ENCODE results near the gene NDOR1.
"Not testable (repeated sequence)": the region's sequence is repeated elsewhere in the genome, so short reads cannot be mapped to it uniquely, and the experiment has no call there.

Gene NDOR1

DNA sequence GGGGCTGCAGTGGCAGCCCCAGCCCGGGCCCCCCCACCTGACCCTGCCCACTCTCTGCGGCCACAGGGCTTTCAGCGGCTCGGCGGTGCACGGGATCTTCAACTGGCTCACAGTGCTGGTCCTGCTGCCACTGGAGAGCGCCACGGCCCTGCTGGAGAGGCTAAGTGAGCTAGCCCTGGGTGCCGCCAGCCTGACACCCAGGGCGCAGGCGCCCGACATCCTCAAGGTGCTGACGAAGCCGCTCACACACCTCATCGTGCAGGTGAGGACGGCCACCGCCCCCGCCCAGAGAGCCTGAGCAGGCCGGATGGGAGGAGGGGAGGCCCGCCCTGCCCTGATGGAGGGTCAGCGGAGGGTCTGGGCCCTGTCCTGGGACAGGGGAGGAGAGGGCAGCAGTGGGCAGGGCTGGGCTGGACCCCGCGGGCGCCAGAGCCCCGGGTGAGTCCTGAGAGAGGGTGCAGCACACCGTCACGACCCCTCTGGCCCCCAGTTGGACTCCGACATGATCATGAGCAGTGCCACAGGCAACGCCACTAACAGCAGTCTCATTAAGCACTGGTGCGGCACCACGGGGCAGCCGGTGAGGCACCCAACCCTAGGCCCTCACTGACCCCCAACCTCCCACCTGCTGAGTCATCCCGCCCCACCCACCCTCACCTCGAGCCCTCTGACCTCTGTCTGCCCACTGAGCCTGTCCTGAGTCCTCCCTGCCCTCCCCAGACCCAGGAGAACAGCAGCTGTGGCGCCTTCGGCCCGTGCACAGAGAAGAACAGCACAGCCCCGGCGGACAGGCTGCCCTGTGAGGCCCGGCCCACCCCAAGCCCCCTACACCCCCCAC lies 27.9 kb downstream of the NDOR1 start:
- no peak for FAIRE-seq

DNA sequence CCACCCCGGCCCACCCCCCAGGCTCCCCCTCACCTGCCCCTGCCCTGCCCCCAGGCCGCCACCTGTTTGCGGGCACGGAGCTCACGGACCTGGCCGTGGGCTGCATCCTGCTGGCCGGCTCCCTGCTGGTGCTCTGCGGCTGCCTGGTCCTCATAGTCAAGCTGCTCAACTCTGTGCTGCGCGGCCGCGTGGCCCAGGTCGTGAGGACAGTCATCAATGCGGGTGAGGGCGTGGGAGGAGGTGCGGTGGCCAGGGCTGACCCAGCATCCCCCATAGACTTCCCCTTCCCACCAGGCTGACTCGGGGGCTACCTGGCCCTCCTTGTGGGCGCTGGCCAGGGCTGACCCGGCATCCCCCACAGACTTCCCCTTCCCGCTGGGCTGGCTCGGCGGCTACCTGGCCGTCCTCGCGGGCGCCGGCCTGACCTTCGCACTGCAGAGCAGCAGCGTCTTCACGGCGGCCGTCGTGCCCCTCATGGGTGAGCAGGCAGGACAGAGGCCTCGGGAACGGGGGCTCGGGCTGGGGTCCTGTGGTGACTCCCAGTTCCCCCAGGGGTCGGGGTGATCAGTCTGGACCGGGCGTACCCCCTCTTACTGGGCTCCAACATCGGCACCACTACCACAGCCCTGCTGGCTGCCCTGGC lies 28.7 kb downstream of the NDOR1 start:
- FAIRE-seq, result no peak

DNA sequence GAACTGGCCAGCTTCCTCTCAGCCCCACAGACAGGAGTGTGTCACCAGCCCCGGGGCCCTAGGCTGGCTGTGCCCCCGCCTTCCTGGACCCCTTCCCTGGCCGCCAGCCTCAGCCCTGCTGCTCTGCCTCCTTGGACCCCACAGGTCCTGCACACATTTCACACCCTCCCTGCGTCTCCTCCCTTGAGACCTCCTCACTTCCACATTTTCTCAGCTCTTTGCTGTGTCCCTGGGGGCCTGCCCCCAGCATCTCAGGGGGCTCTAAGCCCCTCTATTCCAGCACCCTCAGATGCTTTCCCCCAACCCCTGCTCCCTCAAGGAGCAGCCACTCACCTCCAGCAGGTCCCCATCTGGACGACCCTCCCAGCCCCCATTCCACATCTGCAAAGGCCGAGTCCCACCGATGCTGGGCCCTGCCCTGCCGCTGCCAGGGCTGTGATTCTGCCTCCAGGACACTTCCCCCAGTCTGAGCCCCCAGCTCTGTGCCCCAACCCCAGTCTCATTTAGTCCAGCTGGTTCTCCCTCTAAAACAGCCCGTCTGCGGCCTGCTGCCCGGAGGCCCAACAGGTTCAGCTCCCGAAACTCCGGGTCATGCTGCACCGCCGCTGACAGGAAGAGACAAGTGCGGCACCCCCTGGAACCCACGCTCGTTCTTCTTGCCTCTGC lies 29.4 kb downstream of the NDOR1 start:
- FAIRE-seq, result no peak

- FAIRE-seq, result no peak
These were observed 30.1 kb downstream of the NDOR1 start for GRCh38 chr9:137235424-137236237.

GRCh38 chr9:137236238-137236935 lies 30.9 kb downstream of the NDOR1 start:
- FAIRE-seq, result no peak

DNA sequence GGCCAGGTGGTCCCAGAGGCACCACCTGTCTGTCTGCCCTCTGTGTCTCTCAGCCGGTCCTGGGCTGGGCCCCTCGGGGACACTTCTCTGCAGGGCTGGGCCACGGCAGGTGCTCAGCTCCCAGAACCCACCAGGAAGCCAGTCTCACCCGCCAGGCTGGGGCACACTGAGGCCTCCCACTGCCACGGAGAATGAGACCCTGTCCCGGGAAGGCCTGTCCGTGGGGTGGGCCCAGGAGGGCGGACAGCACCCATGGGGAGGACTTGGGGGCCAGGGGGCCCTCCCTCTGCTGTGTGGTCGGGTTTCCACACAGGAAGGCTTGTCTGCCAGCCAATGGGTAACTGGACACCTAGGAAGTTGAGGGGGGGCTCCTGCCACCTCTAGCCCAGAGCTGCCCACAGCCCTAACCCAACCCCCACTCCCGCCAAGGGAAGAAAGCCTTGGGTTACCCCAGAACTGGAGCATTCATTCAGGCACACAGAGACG lies 31.5 kb downstream of the NDOR1 start:
- no peak for FAIRE-seq

DNA sequence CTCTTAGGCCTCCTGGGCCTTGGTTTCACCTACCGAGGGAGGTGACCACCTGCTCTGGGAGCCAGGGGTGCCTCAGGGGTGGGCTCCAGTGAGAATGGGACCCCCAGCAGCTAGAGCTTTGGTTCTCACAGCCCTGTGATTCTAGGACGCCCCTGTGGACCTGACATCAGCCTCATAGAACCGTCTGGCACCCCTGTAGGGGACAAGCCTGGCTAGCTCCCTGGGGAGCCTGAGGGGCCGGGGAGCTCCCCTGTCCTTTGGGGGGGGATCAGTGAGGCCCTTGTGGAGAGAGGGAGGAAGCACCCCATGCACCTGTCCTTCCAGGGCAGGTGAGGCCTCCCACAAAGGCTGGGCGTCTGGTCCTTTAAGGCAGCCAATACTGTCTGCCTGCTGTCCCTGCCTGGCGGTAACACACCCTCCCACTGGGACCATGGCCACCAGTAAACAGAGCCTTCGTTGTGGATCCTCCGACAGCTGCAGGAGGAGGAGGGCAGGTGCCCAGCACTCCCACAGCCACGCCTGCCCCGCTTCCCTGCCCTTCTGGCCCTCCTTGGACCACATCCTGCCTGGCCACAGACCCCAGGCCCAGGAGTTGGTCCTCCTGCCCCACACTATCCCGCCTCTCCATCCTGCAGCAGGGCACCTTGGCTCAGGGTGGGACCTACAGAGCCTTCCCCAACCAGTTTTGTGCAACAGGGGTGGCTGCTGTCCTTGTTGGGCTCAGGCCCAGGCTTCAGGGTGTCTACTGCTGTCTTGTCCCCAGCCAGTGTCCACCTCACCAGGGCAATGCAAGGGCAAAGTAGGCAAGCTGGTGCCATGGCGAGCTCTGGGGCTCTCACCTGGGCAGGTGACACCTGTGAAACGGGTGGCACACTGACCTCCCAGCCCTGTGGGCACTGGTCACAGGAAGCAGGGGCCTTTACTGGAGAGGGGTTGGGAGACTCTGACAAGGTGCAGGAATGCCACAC lies 32.5 kb downstream of the NDOR1 start:
- FAIRE-seq, result no peak

- not testable (repeated sequence) for FAIRE-seq
These were observed 34.2 kb downstream of the NDOR1 start for GRCh38 chr9:137239541-137240200.

GRCh38 chr9:137240318-137240840 lies 34.9 kb downstream of the NDOR1 start:
- no peak for FAIRE-seq

DNA sequence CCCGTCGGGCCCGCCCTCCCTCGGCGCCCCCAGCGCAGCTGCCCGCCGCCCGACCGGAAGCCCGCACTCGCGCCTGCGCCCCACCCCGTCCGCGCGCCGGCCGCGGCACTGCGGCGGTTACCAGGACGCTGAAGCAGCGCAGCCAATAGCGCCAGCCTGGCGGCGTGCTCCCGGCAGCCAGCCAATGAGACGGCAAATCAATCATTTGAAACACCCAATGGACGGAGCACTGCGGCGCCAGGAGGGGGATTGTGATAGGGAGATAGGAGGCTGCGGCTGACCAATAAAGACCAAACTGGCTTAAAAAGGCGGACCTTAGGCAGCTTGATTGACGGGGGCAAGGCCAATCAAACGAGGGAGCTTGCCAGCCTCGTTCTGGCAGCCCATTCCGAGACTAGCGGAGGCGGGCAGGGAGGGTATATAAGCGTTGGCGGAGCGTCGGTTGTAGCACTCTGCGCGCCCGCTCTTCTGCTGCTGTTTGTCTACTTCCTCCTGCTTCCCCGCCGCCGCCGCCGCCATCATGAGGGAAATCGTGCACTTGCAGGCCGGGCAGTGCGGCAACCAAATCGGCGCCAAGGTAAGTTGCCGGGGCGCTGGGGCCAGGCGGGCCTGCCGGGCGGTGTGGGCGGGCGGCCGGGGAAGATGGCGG lies 35.5 kb downstream of the NDOR1 start, which contains the start of gene TUBB4B:
Gene TUBB4B (plus strand): TSS at position 447 of the 649 bp plus-strand sequence. CDS start 74 bp downstream, at position 521.
- peak; percentile 97 for FAIRE-seq

- FAIRE-seq, result no peak
These were observed 36.2 kb downstream of the NDOR1 start for GRCh38 chr9:137241490-137242268.

DNA sequence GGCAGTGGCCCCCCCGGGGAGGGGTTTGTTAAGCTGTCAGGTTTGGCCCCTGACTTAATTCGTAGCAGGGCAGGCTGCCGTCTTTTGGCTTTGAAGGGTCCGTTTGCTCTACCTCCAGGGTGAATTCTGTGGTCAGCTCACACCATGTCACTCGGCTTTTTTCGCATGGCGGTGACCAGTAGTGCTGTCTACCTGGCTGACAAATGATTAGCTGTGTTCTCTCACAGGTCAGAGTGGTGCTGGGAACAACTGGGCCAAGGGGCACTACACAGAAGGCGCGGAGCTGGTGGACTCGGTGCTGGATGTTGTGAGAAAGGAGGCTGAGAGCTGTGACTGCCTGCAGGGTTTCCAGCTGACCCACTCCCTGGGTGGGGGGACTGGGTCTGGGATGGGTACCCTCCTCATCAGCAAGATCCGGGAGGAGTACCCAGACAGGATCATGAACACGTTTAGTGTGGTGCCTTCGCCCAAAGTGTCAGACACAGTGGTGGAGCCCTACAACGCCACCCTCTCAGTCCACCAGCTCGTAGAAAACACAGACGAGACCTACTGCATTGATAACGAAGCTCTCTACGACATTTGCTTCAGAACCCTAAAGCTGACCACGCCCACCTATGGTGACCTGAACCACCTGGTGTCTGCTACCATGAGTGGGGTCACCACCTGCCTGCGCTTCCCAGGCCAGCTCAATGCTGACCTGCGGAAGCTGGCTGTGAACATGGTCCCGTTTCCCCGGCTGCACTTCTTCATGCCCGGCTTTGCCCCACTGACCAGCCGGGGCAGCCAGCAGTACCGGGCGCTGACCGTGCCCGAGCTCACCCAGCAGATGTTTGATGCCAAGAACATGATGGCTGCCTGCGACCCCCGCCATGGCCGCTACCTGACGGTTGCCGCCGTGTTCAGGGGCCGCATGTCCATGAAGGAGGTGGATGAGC lies 37.0 kb downstream of the NDOR1 start:
- no peak for FAIRE-seq

GRCh38 chr9:137243266-137243625 lies 37.7 kb downstream of the NDOR1 start:
- not testable (repeated sequence) for FAIRE-seq

DNA sequence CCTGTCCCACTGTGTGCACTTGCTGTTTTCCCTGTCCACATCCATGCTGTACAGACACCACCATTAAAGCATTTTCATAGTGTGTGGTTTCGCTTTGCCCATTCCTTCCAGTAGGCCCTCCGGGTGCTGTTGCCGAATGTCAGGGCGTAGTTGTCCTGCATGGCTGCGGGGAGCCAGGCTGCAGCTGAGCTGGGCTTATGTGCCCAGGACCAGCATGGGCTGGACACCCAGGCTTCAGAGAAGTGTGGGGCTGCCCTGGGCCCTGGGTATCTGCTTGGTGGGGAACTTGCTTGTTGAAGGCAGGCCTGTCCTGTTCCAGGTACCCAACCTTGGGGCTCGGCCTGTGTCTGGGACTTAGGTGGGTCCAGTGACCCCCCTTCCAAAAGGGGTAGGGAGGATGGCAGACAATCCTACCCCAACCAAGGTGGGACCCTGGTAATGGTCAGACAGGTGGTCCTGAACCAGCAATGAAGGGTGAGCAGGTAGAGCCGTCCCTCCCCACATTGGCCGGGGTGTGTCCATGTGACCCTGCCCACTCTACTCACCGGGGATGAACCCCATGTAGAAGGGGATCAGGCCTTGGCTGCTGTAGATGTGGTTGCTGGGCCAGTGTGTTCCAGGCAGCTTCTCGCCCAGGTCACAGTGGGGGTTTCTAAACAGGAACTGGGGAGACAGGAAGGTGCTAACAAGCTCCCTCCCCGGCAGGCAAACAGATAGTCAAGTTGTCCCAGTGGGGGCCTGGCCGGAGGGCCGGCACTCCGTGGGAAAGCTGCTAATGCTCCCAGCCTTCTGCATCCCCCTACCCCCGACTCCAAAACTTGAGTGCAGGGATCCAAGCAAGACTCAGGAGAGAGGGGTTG lies 38.4 kb downstream of the NDOR1 start:
- FAIRE-seq, result no peak

- FAIRE-seq, result no peak
These were observed 39.3 kb downstream of the NDOR1 start for GRCh38 chr9:137244486-137245449.

Data from A204.1 (cell line).